ENCODE data around the gene DENND11.

- no peak for TF ChIP-seq CREB5 (CRISPR knock-in tag; IDR thresholded peaks at IDR 0.05; ENCODE audit: low read depth)
- TF ChIP-seq RARB (CRISPR knock-in tag; IDR thresholded peaks at IDR 0.05), result no peak
- TF ChIP-seq ZC3H10 (CRISPR knock-in tag; IDR thresholded peaks at IDR 0.05), result no peak
- no peak for TF ChIP-seq CSRNP3 (CRISPR knock-in tag; IDR thresholded peaks at IDR 0.05)
- no peak for TF ChIP-seq ARNTL (CRISPR knock-in tag; IDR thresholded peaks at IDR 0.05; ENCODE audit: borderline replicate concordance, low read depth)
- TF ChIP-seq PATZ1 (CRISPR knock-in tag; IDR thresholded peaks at IDR 0.05; ENCODE audit: borderline replicate concordance), result no peak
- TF ChIP-seq BACH2 (CRISPR knock-in tag; IDR thresholded peaks at IDR 0.05; ENCODE audit: borderline replicate concordance), result no peak
Observed at GRCh38 chr7:141731476-141732149, 29.6 kb upstream of the DENND11 start.
